Measurements from ENCODE around the gene C1orf74. TPM values are rescaled to one million over a fixed set of nuclear protein-coding genes. Genes with fewer than 3 reads are reported as not detected.

C1orf74 gene
- total RNA-seq, 6 experiments from 2014 or later: 1.8 to 2.7 (median 2.4) TPM

- Mint-ChIP-seq H3K36me3 (ENCODE audit: low read depth) (no peaks in the 10 kb centered on the region; the same call in 1 of the 2 replicates), H3K9me3 (no peaks in the 10 kb centered on the region), H3K27ac (no peak within 1 kb of the TSS; the same call in 1 of the 2 replicates), H3K27me3 (ENCODE audit: insufficient read depth) (no peaks in the 10 kb centered on the region; the same call in none of the 2 replicates), H3K4me3 (no peak within 1 kb of the TSS), H3K4me1 (ENCODE audit: low read depth) (peaks cover 18% of the 10 kb centered on the region)
- DNase-seq: no peak
- no peak for TF ChIP-seq CTCF (IDR thresholded peaks at IDR 0.05)
Observed at GRCh38 chr1:209755926-209756614, 28.3 kb downstream of the C1orf74 start, which contains the start of gene TRAF3IP3. Gene TRAF3IP3, plus strand, starts transcription at chr1:209756053. Its CDS starts 3,987 bp downstream, at chr1:209760040.

- Mint-ChIP-seq H3K27ac (no peak overlapping the region), H3K4me1 (ENCODE audit: low read depth) (peaks cover 12% of the 10 kb centered on the region; the same call in 1 of the 2 replicates), H3K9me3 (no peaks in the 10 kb centered on the region), H3K36me3 (ENCODE audit: low read depth) (no peaks in the 10 kb centered on the region; the same call in 1 of the 2 replicates), H3K27me3 (ENCODE audit: insufficient read depth) (no peaks in the 10 kb centered on the region; the same call in none of the 2 replicates), H3K4me3 (no peak overlapping the region)
- no peak for TF ChIP-seq CTCF (IDR thresholded peaks at IDR 0.05)
- DNase-seq: no peak
Observed at GRCh38 chr1:209755256-209755655, 29.1 kb downstream of the C1orf74 start.

- Mint-ChIP-seq H3K27me3 (ENCODE audit: insufficient read depth) (no peaks in the 10 kb centered on the region; the same call in 1 of the 2 replicates), H3K9me3 (no peaks in the 10 kb centered on the region)
- TF ChIP-seq CTCF (IDR thresholded peaks at IDR 0.05): no peak
Observed at GRCh38 chr1:209752890-209753289, 31.5 kb downstream of the C1orf74 start.

GRCh38 chr1:209751627-209752231 lies 32.6 kb downstream of the C1orf74 start:
- Mint-ChIP-seq H3K27me3 (ENCODE audit: insufficient read depth) (peaks cover 1% of the 10 kb centered on the region; the same call in 1 of the 2 replicates), H3K4me3 (no peak overlapping the region), H3K4me1 (ENCODE audit: low read depth) (peaks cover 28% of the 10 kb centered on the region), H3K27ac (no peak overlapping the region), H3K9me3 (no peaks in the 10 kb centered on the region), H3K36me3 (ENCODE audit: low read depth) (no peaks in the 10 kb centered on the region; the same call in 1 of the 2 replicates)
- no peak for TF ChIP-seq CTCF (IDR thresholded peaks at IDR 0.05)
- no peak for DNase-seq

More at GRCh38 chr1:209752890-209753289, 31.5 kb downstream of the C1orf74 start:
- peaks cover 19% of the 10 kb centered on the region for H3K4me1 Mint-ChIP-seq (ENCODE audit: low read depth)
- H3K27ac Mint-ChIP-seq: no peak overlapping the region
- no peaks in the 10 kb centered on the region; the same call in 1 of the 2 replicates for H3K36me3 Mint-ChIP-seq (ENCODE audit: low read depth)
- no peak overlapping the region for H3K4me3 Mint-ChIP-seq
- DNase-seq: no peak

GRCh38 chr1:209749670-209750323 lies 34.6 kb downstream of the C1orf74 start:
- TF ChIP-seq CTCF (IDR thresholded peaks at IDR 0.05): no peak
- Mint-ChIP-seq H3K27ac (no peak overlapping the region), H3K27me3 (ENCODE audit: insufficient read depth) (peaks cover 1% of the 10 kb centered on the region; the same call in 1 of the 2 replicates), H3K9me3 (no peaks in the 10 kb centered on the region), H3K4me3 (no peak overlapping the region), H3K36me3 (ENCODE audit: low read depth) (no peaks in the 10 kb centered on the region), H3K4me1 (ENCODE audit: low read depth) (peaks cover 19% of the 10 kb centered on the region)
- no peak for DNase-seq

Measured in HFFc6 (cell line).